A673 (cell line): ENCODE data around the gene PDE4A. TPM values are rescaled to one million over a fixed set of nuclear protein-coding genes. Genes with fewer than 3 reads are reported as not detected.

Experiments used
- BruUV-seq: library from RNA; stranded (reverse); fragments of 400-500 nt; replicated peaks from 2 replicates; lab custom pipeline; 2021; lab: Mats Ljungman, UMichigan
- CTCF ChIA-PET: fragments of 300-600 bp; sonication (Branson Sonifier 250); formaldehyde crosslinking; loops from one replicate; lab custom pipeline; 2022; ENCODE audit warnings: antibody characterized with exemption; lab: Charles Lee
- POLR2A ChIA-PET: fragments of 300-600 bp; sonication (Branson Sonifier 250); formaldehyde crosslinking; loops from one replicate; lab custom pipeline; 2022; ENCODE audit warnings: antibody characterized with exemption; ENCODE audit not compliant: low non-redundant PET; lab: Charles Lee
- DNase-seq: peaks from one replicate; pipeline ENCODE4 v3.0.0-alpha.2; 2015; ENCODE audit warnings: low spot score
- H3K27ac ChIP-seq: fragments of 200-600 bp; sonication (generic); 2 replicates; pipeline ENCODE4 v1.5.1; 2016; ENCODE audit warnings: mixed run types, low read depth, mild to moderate bottlenecking, mixed read lengths, antibody characterized with exemption, low read length; ENCODE audit not compliant: poor library complexity, severe bottlenecking
- H3K27me3 ChIP-seq: fragments of 200-600 bp; sonication (generic); replicated peaks from 2 replicates; pipeline ENCODE4 v1.6.1; 2017; ENCODE audit warnings: mixed run types, low read depth, mild to moderate bottlenecking, mixed read lengths, antibody characterized with exemption, low read length; ENCODE audit not compliant: insufficient read depth, poor library complexity
- H3K36me3 ChIP-seq: fragments of 200-600 bp; sonication (generic); 2 replicates; pipeline ENCODE4 v1.6.1; 2016; ENCODE audit warnings: mixed run types, mild to moderate bottlenecking, mixed read lengths, antibody characterized with exemption, low read length; ENCODE audit not compliant: insufficient read depth, poor library complexity, severe bottlenecking
- H3K4me1 ChIP-seq: fragments of 200-600 bp; sonication (generic); 2 replicates; pipeline ENCODE4 v1.6.1; 2017; ENCODE audit warnings: mixed run types, mild to moderate bottlenecking, mixed read lengths, antibody characterized with exemption, low read length; ENCODE audit not compliant: insufficient read depth, poor library complexity, severe bottlenecking
- H3K4me3 ChIP-seq: fragments of 200-600 bp; sonication (generic); 2 replicates; pipeline ENCODE4 v1.5.1; 2016; ENCODE audit warnings: low read depth, mixed run types, mild to moderate bottlenecking, mixed read lengths, low read length; ENCODE audit not compliant: poor library complexity, severe bottlenecking
- H3K9me3 ChIP-seq: fragments of 200-600 bp; sonication (generic); 2 replicates; pipeline ENCODE4 v1.6.1; 2016; ENCODE audit warnings: mixed run types, low read depth, mild to moderate bottlenecking, mixed read lengths, antibody characterized with exemption, low read length; ENCODE audit not compliant: poor library complexity, severe bottlenecking
- EZH2 ChIP-seq: fragments of 200-600 bp; sonication (generic); IDR thresholded peaks from 2 replicates; pipeline ENCODE4 v1.6.1; 2017; ENCODE audit warnings: borderline replicate concordance, low read depth, mild to moderate bottlenecking, mixed read lengths, antibody characterized with exemption, low read length; ENCODE audit not compliant: poor library complexity, severe bottlenecking
- intact Hi-C: fragments of 100-400 bp; cut with micrococcal nuclease; formaldehyde crosslinking; loops from one replicate; pipeline ENCODE4 v1.10.0; 2022; ENCODE audit not compliant: unreplicated experiment
- total RNA-seq: library from RNA; stranded (reverse); gene quantifications from 2 replicates; pipeline ENCODE4 v1.2.3, GENCODE V29; 2021
- TF ChIP-seq, protein P1 (sequence below): fragments of 300-800, 200-600 bp; sonication (generic); conservative IDR thresholded peaks from 2 replicates; pipeline ENCODE4 v1.5.1; 2017; ENCODE audit warnings: low read depth, mild to moderate bottlenecking, antibody characterized with exemption, low read length, moderate library complexity, mixed read lengths

PDE4A gene
- total RNA-seq, 1 experiment from 2014 or later, result 40.1 TPM

DNA sequence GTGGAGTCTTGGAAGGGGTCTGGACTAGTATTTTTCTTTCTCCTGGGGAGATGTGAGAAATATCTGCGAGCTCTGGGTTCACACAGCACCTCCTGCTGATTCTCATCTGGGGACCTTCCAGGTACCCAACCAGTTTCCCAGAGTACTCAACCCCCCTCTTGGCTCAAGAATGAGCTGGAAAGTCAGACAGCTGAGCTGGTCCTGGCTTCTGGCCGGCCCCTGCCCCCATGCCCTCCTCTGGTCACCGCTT is 2.2 kb upstream of the PDE4A start:
- CTCF ChIA-PET, result interaction anchor here (0.6 to 3.6 kb wide), 4 partner anchors 10 to 281 kb away, joined by 3 to 34 read pairs (median 3); partner anchors contain the start of gene CDC37

DNA sequence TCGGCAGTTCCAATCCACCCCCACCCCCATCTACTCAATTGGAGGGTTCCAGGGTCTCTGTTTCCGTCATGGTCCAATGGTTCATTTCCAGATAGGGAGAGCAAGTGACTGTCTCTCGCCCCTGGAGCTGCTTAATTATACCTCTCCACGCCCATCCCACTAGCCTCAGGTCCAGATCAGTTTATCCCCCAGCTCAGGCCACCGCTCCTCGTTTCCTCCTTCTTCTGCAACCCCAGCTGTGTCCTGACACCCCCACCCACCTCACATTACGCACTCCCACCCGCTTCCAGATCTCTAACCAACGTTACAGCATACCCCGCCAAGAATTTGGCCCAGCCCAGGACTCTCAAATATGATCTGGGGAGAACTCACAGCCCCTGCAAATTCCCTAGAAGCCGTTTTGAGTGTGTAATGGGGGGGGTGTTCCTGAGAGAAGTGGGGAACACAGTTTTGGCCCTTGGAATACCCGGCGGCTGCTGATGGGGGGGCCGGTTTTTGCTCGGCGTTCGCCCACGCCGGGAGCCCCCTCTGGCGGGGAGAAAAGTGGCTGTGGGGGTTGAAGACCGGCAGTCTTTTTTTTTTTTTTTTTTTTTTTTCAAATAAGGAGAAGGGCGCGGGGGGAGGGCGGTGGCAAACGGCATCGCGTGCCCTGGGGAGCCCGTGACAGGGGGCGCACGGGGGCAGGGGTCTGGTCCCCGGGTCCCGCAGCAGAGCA is 1.7 kb upstream of the PDE4A start:
- TF ChIP-seq EZH2, result no peak
- TF ChIP-seq, protein P1, sequence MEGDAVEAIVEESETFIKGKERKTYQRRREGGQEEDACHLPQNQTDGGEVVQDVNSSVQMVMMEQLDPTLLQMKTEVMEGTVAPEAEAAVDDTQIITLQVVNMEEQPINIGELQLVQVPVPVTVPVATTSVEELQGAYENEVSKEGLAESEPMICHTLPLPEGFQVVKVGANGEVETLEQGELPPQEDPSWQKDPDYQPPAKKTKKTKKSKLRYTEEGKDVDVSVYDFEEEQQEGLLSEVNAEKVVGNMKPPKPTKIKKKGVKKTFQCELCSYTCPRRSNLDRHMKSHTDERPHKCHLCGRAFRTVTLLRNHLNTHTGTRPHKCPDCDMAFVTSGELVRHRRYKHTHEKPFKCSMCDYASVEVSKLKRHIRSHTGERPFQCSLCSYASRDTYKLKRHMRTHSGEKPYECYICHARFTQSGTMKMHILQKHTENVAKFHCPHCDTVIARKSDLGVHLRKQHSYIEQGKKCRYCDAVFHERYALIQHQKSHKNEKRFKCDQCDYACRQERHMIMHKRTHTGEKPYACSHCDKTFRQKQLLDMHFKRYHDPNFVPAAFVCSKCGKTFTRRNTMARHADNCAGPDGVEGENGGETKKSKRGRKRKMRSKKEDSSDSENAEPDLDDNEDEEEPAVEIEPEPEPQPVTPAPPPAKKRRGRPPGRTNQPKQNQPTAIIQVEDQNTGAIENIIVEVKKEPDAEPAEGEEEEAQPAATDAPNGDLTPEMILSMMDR, result peak; percentile 45
- ChIA-PET POLR2A (no interaction called here), CTCF (interaction anchor here (0.6 to 3.6 kb wide), 4 partner anchors 10 to 281 kb away, joined by 3 to 34 read pairs (median 3); partner anchors contain the start of gene CDC37)
- Histone ChIP-seq H3K27ac (peak overlapping the region; percentile 87), H3K9me3 (no peaks in the 10 kb centered on the region), H3K4me1 (peaks cover 29% of the 10 kb centered on the region), H3K4me3 (peak overlapping the region; percentile 83), H3K36me3 (no peaks in the 10 kb centered on the region), H3K27me3 (no peaks in the 10 kb centered on the region)
- intact Hi-C loops, result loop anchor here (2.0 to 5.0 kb wide), 2 partner anchors 14 to 149 kb away; partner anchors contain the start of genes CDKN2D and KRI1
- BruUV-seq, result no TSS peak
- DNase-seq, result peak; percentile 71

More for the DNA sequence above, 2.2 kb upstream of the PDE4A start:
- BruUV-seq, result no TSS peak
- H3K36me3 ChIP-seq, result no peaks in the 10 kb centered on the region
- no peak for TF ChIP-seq EZH2
- TF ChIP-seq, protein P1, result no peak
- H3K27me3 ChIP-seq, result no peaks in the 10 kb centered on the region
- H3K9me3 ChIP-seq, result no peaks in the 10 kb centered on the region
- no peak for DNase-seq
- H3K4me1 ChIP-seq, result peaks cover 28% of the 10 kb centered on the region
- intact Hi-C loops, result loop anchor here (2.0 to 5.0 kb wide), 2 partner anchors 13 to 149 kb away; partner anchors contain the start of genes CDKN2D and KRI1
- H3K27ac ChIP-seq, result peak overlapping the region; percentile 87
- POLR2A ChIA-PET, result no interaction called here
- peak overlapping the region; percentile 83 for H3K4me3 ChIP-seq

DNA sequence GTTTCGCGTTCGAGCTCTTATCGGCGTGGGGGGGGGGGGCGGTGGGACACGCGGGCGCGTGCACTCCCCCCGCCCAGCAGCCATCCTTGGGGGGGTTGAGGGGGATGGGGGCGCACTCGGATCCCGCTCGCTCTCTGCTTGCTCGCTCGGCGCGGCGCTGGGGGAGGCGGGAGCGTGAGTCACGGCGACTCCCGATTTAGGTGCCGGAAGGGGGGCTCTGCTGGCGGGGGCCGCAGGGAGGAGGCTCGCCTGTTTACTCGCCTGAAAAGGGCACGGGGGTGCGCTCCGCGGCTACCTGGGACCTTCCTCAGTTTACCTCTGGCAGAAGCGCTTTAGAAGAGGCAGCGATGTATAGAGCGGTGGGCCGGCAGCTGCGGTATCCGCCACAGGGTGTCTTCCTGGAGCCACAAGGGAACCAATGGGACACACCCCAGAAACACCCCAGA is 1.1 kb upstream of the PDE4A start:
- peak overlapping the region; percentile 87 for H3K27ac ChIP-seq
- ChIA-PET CTCF (interaction anchor here (0.6 kb wide), 1 partner anchor 9 kb away, joined by 3 read pairs; no protein-coding TSS in a partner anchor), POLR2A (no interaction called here)
- peak; percentile 84 for DNase-seq
- no peak for TF ChIP-seq EZH2
- TF ChIP-seq, protein P1, result no peak
- H3K36me3 ChIP-seq, result no peaks in the 10 kb centered on the region
- H3K4me1 ChIP-seq, result peaks cover 35% of the 10 kb centered on the region
- no TSS peak for BruUV-seq
- no peaks in the 10 kb centered on the region for H3K9me3 ChIP-seq
- H3K4me3 ChIP-seq, result peak overlapping the region; percentile 83
- intact Hi-C loops, result loop anchor here (2.0 to 5.0 kb wide), 2 partner anchors 14 to 148 kb away; partner anchors contain the start of genes CDKN2D and KRI1
- no peaks in the 10 kb centered on the region for H3K27me3 ChIP-seq
